Endothelial cell of umbilical vein (primary cell): ENCODE results near the gene POU3F1.

ENCODE experiments used
- CTCF ChIP-seq, 2 donors: IDR thresholded peaks; 1 replicate in 1 of 2; 2 replicates in 1 of 2; pipeline ENCODE4 v1.5.1; 2011; ENCODE audit warnings: low read length in 2 of 2, mild to moderate bottlenecking in 2 of 2, moderate library complexity in 2 of 2, control low read depth in 1 of 2, inconsistent platforms in 1 of 2, low read depth in 1 of 2; ENCODE audit not compliant: insufficient read depth in 1 of 2; ENCODE audit errors: extremely low read depth in 1 of 2
- EZH2 ChIP-seq: IDR thresholded peaks from 2 replicates; pipeline ENCODE4 v1.6.1; 2012; ENCODE audit warnings: borderline replicate concordance, low read depth, mild to moderate bottlenecking, moderate library complexity, low read length, inconsistent platforms; ENCODE audit not compliant: severe bottlenecking
- JUN ChIP-seq: IDR thresholded peaks from 2 replicates; pipeline ENCODE4 v1.6.1; 2011; ENCODE audit warnings: borderline replicate concordance, low read depth; ENCODE audit not compliant: insufficient read length, insufficient read depth
- MAX ChIP-seq: IDR thresholded peaks from 2 replicates; pipeline ENCODE4 v1.6.1; 2011; ENCODE audit not compliant: insufficient read depth, insufficient read length
- POLR2A ChIP-seq: IDR thresholded peaks from 2 replicates; pipeline ENCODE4 v1.6.1; 2012; ENCODE audit warnings: low read depth, mild to moderate bottlenecking, control low read depth, low read length
- POLR2AphosphoS5 ChIP-seq: IDR thresholded peaks from 2 replicates; pipeline ENCODE4 v1.6.1; 2012; ENCODE audit warnings: low read depth, mild to moderate bottlenecking, control low read depth, low read length, moderate library complexity; ENCODE audit not compliant: insufficient read depth

- TF ChIP-seq CTCF (IDR thresholded peaks at IDR 0.05; ENCODE audit: extremely low read depth in 1 of 2, insufficient read depth in 1 of 2, low read depth in 1 of 2, low read length in 2 of 2) (no peak), EZH2 (no peak), POLR2A (no peak), MAX (no peak), POLR2AphosphoS5 (no peak), JUN (no peak)
Observed at GRCh38 chr1:38088791-38089190, 42.2 kb upstream of the POU3F1 start.
